H1 (cell line): ENCODE results near the gene SLC23A2. TPM values are rescaled to one million over a fixed set of nuclear protein-coding genes. Genes with fewer than 3 reads are reported as not detected.

ENCODE experiments used
- CTCF ChIA-PET: fragments of 300-600 bp; sonication (Branson Sonifier 250); formaldehyde crosslinking; loops from one replicate; lab custom pipeline; 2021; ENCODE audit not compliant: partially characterized antibody; lab: Charles Lee
- POLR2A ChIA-PET: fragments of 300-600 bp; sonication (Branson Sonifier 250); formaldehyde crosslinking; loops from one replicate; lab custom pipeline; 2021; ENCODE audit warnings: inconsistent platforms; ENCODE audit not compliant: partially characterized antibody; lab: Charles Lee
- DNase-seq, 2 experiments: peaks; one replicate each; pipeline versions ENCODE4 v3.0.0 to v3.0.0-alpha.2; 2010 to 2022; ENCODE audit warnings: low spot score in 2 of 2, low read depth in 1 of 2, mixed read lengths in 1 of 2
- FAIRE-seq: peaks from 2 replicates; lab custom pipeline; 2011; peaks lifted over from hg19 to GRCh38; lab: Jason Lieb, UNC
- H2AFZ ChIP-seq: 2 replicates; pipeline ENCODE4 v1.8.1; 2012; ENCODE audit warnings: low read length, inconsistent platforms
- H2AK5ac ChIP-seq: 2 replicates; pipeline ENCODE4 v1.6.1; 2013; ENCODE audit warnings: low read depth, low read length
- H2BK120ac ChIP-seq: replicated peaks from 2 replicates; pipeline ENCODE3; 2013; ENCODE audit warnings: low read depth, low read length, inconsistent platforms
- H2BK12ac ChIP-seq: 2 replicates; pipeline ENCODE4 v1.6.1; 2013; ENCODE audit warnings: low read depth, low read length
- H2BK15ac ChIP-seq: 2 replicates; pipeline ENCODE4 v1.6.1; 2013; ENCODE audit warnings: low read length
- H2BK20ac ChIP-seq: 2 replicates; pipeline ENCODE4 v1.6.1; 2013; ENCODE audit warnings: low read length
- H2BK5ac ChIP-seq: 2 replicates; pipeline ENCODE4 v1.6.1; 2013; ENCODE audit warnings: low read depth, low read length
- H3K14ac ChIP-seq: 2 replicates; pipeline ENCODE4 v1.6.1; 2013; ENCODE audit warnings: inconsistent platforms; ENCODE audit not compliant: insufficient read length
- H3K18ac ChIP-seq: 2 replicates; pipeline ENCODE4 v1.6.1; 2013; ENCODE audit warnings: low read length; ENCODE audit errors: extremely low read depth
- H3K23ac ChIP-seq: 2 replicates; pipeline ENCODE4 v1.6.1; 2013; ENCODE audit warnings: inconsistent platforms; ENCODE audit not compliant: insufficient read length
- H3K23me2 ChIP-seq: 2 replicates; pipeline ENCODE4 v1.6.1; 2013; ENCODE audit warnings: low read depth, low read length
- H3K27ac ChIP-seq: 2 replicates; pipeline ENCODE4 v1.6.1; 2011; ENCODE audit warnings: low read depth, low read length, inconsistent platforms
- H3K27me3 ChIP-seq, 4 experiments: replicated peaks in 1 of 4; 1 replicate in 1 of 4; 2 replicates in 3 of 4; pipeline versions ENCODE4 v1.6.1 to v1.8.1; 2011 to 2013; ENCODE audit warnings: low read length in 3 of 4, mild to moderate bottlenecking in 3 of 4, inconsistent platforms in 2 of 4, mixed read lengths in 2 of 4, moderate library complexity in 1 of 4; ENCODE audit not compliant: control insufficient read depth in 3 of 4, insufficient read depth in 3 of 4; ENCODE audit errors: extremely low read depth in 1 of 4
- H3K36me3 ChIP-seq, 4 experiments: 2 replicates each; pipeline versions ENCODE4 v1.6.1 to v1.8.1; 2011 to 2013; ENCODE audit warnings: mild to moderate bottlenecking in 4 of 4, low read length in 3 of 4, moderate library complexity in 2 of 4, control low read depth in 1 of 4, inconsistent platforms in 1 of 4; ENCODE audit not compliant: insufficient read depth in 4 of 4, control insufficient read depth in 2 of 4
- H3K4ac ChIP-seq: replicated peaks from 2 replicates; pipeline ENCODE3; 2013; ENCODE audit warnings: low read length, low read depth, mixed read lengths, inconsistent platforms; ENCODE audit not compliant: insufficient read length
- H3K4me1 ChIP-seq, 4 experiments: replicated peaks in 1 of 4; 1 replicate in 1 of 4; 2 replicates in 3 of 4; pipeline versions ENCODE4 v1.6.1 to v1.8.1; 2011 to 2013; ENCODE audit warnings: low read length in 3 of 4, inconsistent platforms in 2 of 4, mixed read lengths in 1 of 4; ENCODE audit not compliant: insufficient read depth in 4 of 4, control insufficient read depth in 3 of 4
- H3K4me2 ChIP-seq, 2 experiments: 2 replicates each; pipeline versions ENCODE4 v1.6.1 to v1.8.1; 2011 to 2013; ENCODE audit warnings: low read depth in 2 of 2, low read length in 2 of 2, control low read depth in 1 of 2, inconsistent platforms in 1 of 2, mild to moderate bottlenecking in 1 of 2; ENCODE audit not compliant: insufficient read depth in 1 of 2
- H3K4me3 ChIP-seq, 4 experiments: fragments of 200-600, 300-600 bp in 1 of 4; sonication (generic), shearing (Covaris generic), sonication (Bioruptor Twin) in 1 of 4; 2 replicates each; pipeline versions ENCODE4 v1.5.1 to v1.8.1; 2011 to 2016; ENCODE audit warnings: low read length in 4 of 4, low read depth in 3 of 4, control low read depth in 2 of 4, inconsistent platforms in 2 of 4, mild to moderate bottlenecking in 2 of 4, mixed read lengths in 1 of 4, moderate library complexity in 1 of 4; ENCODE audit not compliant: insufficient read depth in 2 of 4; ENCODE audit errors: extremely low read depth in 1 of 4
- H3K56ac ChIP-seq: replicated peaks from 2 replicates; pipeline ENCODE3; 2013; ENCODE audit warnings: low read depth, mild to moderate bottlenecking, mixed read lengths, low read length, inconsistent platforms; ENCODE audit not compliant: insufficient read length
- H3K79me1 ChIP-seq: 2 replicates; pipeline ENCODE4 v1.6.1; 2013; ENCODE audit warnings: low read depth, low read length, control low read depth
- H3K79me2 ChIP-seq, 2 experiments: 2 replicates each; pipeline versions ENCODE4 v1.6.1 to v1.8.1; 2012 to 2013; ENCODE audit warnings: low read length in 2 of 2, mild to moderate bottlenecking in 2 of 2, inconsistent platforms in 1 of 2; ENCODE audit not compliant: insufficient read depth in 2 of 2, control insufficient read depth in 1 of 2
- H3K9ac ChIP-seq, 4 experiments: replicated peaks in 1 of 4; 1 replicate in 1 of 4; 2 replicates in 3 of 4; pipeline versions ENCODE4 v1.6.1 to v1.8.1; 2011 to 2013; ENCODE audit warnings: low read depth in 3 of 4, low read length in 3 of 4, control low read depth in 2 of 4, mild to moderate bottlenecking in 2 of 4, moderate library complexity in 2 of 4, inconsistent platforms in 1 of 4; ENCODE audit errors: extremely low read depth in 1 of 4
- H3K9me3 ChIP-seq, 2 experiments: 2 replicates each; pipeline versions ENCODE4 v1.6.1 to v1.8.1; 2012 to 2013; ENCODE audit warnings: mild to moderate bottlenecking in 2 of 2, moderate library complexity in 2 of 2, control low read depth in 1 of 2, inconsistent platforms in 1 of 2, low read depth in 1 of 2, low read length in 1 of 2, mixed read lengths in 1 of 2; ENCODE audit not compliant: insufficient read depth in 2 of 2
- H4K20me1 ChIP-seq, 2 experiments: replicated peaks in 1 of 2; 2 replicates each; pipeline versions ENCODE3 to v1.8.1; 2011 to 2013; ENCODE audit warnings: inconsistent platforms in 2 of 2, low read length in 2 of 2, mild to moderate bottlenecking in 1 of 2; ENCODE audit not compliant: insufficient read depth in 2 of 2, control insufficient read depth in 1 of 2
- H4K5ac ChIP-seq: 2 replicates; pipeline ENCODE4 v1.6.1; 2013; ENCODE audit warnings: low read length, low read depth, mixed read lengths, inconsistent platforms; ENCODE audit not compliant: insufficient read length
- H4K8ac ChIP-seq: 2 replicates; pipeline ENCODE4 v1.8.0; 2013; ENCODE audit warnings: mild to moderate bottlenecking, moderate library complexity, low read length, inconsistent platforms; ENCODE audit not compliant: insufficient read depth; ENCODE audit errors: extremely low read depth
- H4K91ac ChIP-seq: replicated peaks from 2 replicates; pipeline ENCODE3; 2013; ENCODE audit warnings: low read length, mixed read lengths, inconsistent platforms; ENCODE audit not compliant: insufficient read length
- ASH2L ChIP-seq: fragments of 200-600, 300-600 bp; sonication (generic); IDR thresholded peaks from one replicate; pipeline ENCODE4 v1.7.1; 2017; ENCODE audit warnings: low read length
- CHD1 ChIP-seq: IDR thresholded peaks from 2 replicates; pipeline ENCODE4 v1.6.1; 2012; ENCODE audit warnings: low read depth, low read length, improper control_type of control experiment
- EP300 ChIP-seq, 2 experiments: IDR thresholded peaks; 1 replicate in 1 of 2; 2 replicates in 1 of 2; pipeline ENCODE4 v1.6.1; 2011 to 2012; ENCODE audit warnings: low read depth in 2 of 2, low read length in 2 of 2, mild to moderate bottlenecking in 2 of 2, borderline replicate concordance in 1 of 2, inconsistent platforms in 1 of 2, moderate library complexity in 1 of 2
- EZH2 ChIP-seq: fragments of 200-600 bp; sonication (generic); IDR thresholded peaks from 2 replicates; pipeline ENCODE4 v1.7.1; 2012; ENCODE audit warnings: low read depth, mild to moderate bottlenecking, moderate library complexity, low read length, inconsistent platforms; ENCODE audit not compliant: severe bottlenecking
- GABPA ChIP-seq: IDR thresholded peaks from 2 replicates; pipeline ENCODE4 v1.6.1; 2011; ENCODE audit warnings: mild to moderate bottlenecking, low read length, moderate library complexity, borderline replicate concordance; ENCODE audit not compliant: insufficient read depth
- GTF2F1 ChIP-seq: IDR thresholded peaks from 2 replicates; pipeline ENCODE4 v1.6.1; 2012; ENCODE audit warnings: low read depth, low read length, improper control_type of control experiment, borderline replicate concordance
- KDM1A ChIP-seq: fragments of 200-600, 300-600 bp; sonication (generic); IDR thresholded peaks from 2 replicates; pipeline ENCODE4 v1.7.1; 2016; ENCODE audit warnings: mild to moderate bottlenecking, low read length, borderline replicate concordance
- NANOG ChIP-seq: IDR thresholded peaks from 2 replicates; pipeline ENCODE4 v1.6.1; 2011; ENCODE audit warnings: low read length, low read depth, mild to moderate bottlenecking, inconsistent platforms; ENCODE audit not compliant: insufficient read depth, poor library complexity, severe bottlenecking
- POU5F1 ChIP-seq: IDR thresholded peaks from 2 replicates; pipeline ENCODE4 v1.6.1; 2011; ENCODE audit warnings: low read depth, mild to moderate bottlenecking, low read length, moderate library complexity
- RXRA ChIP-seq: IDR thresholded peaks from 2 replicates; pipeline ENCODE4 v1.6.1; 2011; ENCODE audit warnings: low read depth, mild to moderate bottlenecking, low read length, moderate library complexity; ENCODE audit not compliant: insufficient read depth
- SIRT6 ChIP-seq: IDR thresholded peaks from one replicate; pipeline ENCODE4 v1.7.1; 2012; ENCODE audit warnings: low read length, inconsistent platforms
- WGBS, 2 experiments: shearing (Covaris generic) in 1 of 2; methylation state at CpG; one replicate each; pipeline versions ENCODE4 v1.1.6 to v1.1.7; 2013 to 2015; ENCODE audit warnings: low lambda C conversion rate in 2 of 2, mixed read lengths in 2 of 2, inconsistent platforms in 1 of 2, low coverage in 1 of 2, missing lambda C conversion rate in 1 of 2; ENCODE audit not compliant: insufficient replicate concordance in 2 of 2, insufficient coverage in 1 of 2, insufficient read length in 1 of 2; ENCODE audit errors: extremely low coverage in 1 of 2, missing lambda C conversion rate in 1 of 2; 5-methylcytosine and 5-hydroxymethylcytosine counted together
- polyA plus RNA-seq, 7 experiments: library from polyadenylated mRNA; depleted of rRNA in 3 of 7; stranded (reverse) in 5 of 7; unstranded in 2 of 7; fragments of >200 nt in 5 of 7; fragments of 200-250 nt in 2 of 7; gene quantifications; 1 replicate in 5 of 7; 2 replicates in 1 of 7; 4 replicates in 1 of 7; pipeline versions ENCODE4 v1.2.1 to v1.2.3, GENCODE V29; 2011 to 2013; ENCODE audit warnings: missing spikeins in 2 of 7, mixed read lengths in 2 of 7
- total RNA-seq: library from RNA; stranded (reverse); fragmentation: NEBNext Ultra II Directional; extraction: Animal tissue kit (Norgen Biotek cat#: 25700); gene quantifications from 2 replicates; pipeline ENCODE4 v1.2.1, GENCODE V29; 2021
- TF ChIP-seq, protein P1 (sequence below): IDR thresholded peaks from 2 replicates; pipeline ENCODE4 v1.6.1; 2012; ENCODE audit warnings: inconsistent platforms

The SLC23A2 gene
- total and polyA plus RNA-seq, 2 of the 8 experiments (the other 6 are each of a cell fraction or from before 2014, with no cell fraction given): 17.0 to 18.6 TPM

DNA sequence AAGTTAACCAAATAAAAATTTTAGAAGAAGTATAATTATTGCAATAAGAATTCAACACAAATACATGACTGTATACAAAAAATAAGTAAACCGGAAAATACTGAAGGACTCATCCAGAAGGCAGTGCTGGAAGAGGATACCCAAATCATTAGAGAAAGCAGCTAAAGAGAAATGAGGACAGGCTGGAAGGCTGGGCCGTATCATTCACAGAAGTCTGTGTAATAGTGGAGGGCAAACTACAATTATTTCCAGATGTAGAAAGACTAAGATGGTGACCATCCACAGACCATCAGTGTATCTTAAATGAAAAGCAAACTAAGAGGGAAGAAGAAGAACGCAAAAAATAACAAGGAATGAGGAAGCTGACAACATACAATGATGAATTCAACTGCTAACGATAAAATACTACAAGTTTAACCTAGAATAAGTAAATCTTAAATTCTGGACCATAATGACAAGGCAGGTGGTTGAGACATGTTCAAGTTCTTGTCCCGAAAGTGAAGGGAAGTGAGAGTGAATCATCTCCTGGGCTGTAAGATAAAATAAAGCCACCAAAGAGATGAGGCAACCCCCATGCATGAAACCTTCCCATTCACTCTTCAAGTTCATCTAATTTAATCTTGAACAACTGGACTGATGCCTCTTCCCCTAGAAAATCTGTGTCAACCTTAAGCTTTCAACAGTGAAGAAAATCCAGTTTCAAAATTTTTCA lies 71.5 kb downstream of the SLC23A2 start:
- no peak overlapping the region for H3K4me2 ChIP-seq
- H3K9me3 ChIP-seq: no peaks in the 10 kb centered on the region
- no peak overlapping the region for H4K91ac ChIP-seq
- no peaks in the 10 kb centered on the region; the same call in 1 of the 2 replicates for H3K79me1 ChIP-seq
- H2AFZ ChIP-seq: no peak overlapping the region
- no peak overlapping the region for H3K9ac ChIP-seq
- no peak overlapping the region for H3K14ac ChIP-seq
- H3K23me2 ChIP-seq: no peaks in the 10 kb centered on the region
- no peak overlapping the region for H3K4ac ChIP-seq
- H3K23ac ChIP-seq: no peak overlapping the region
- POLR2A ChIA-PET: no interaction called here
- no peaks in the 10 kb centered on the region for H3K27me3 ChIP-seq
- no peak overlapping the region for H2BK120ac ChIP-seq
- no peak for FAIRE-seq
- H4K20me1 ChIP-seq: peaks cover 0 to 3% of the 10 kb centered on the region in 2 experiments
- no peak overlapping the region for H2BK15ac ChIP-seq
- H2BK12ac ChIP-seq: no peak overlapping the region
- H2BK5ac ChIP-seq: no peak overlapping the region
- no peak overlapping the region for H3K18ac ChIP-seq
- no peak overlapping the region for H3K4me3 ChIP-seq
- CTCF ChIA-PET: interaction anchor here (0.6 to 1.0 kb wide), 2 partner anchors 172 to 293 kb away, joined by 3 read pairs; no protein-coding TSS in a partner anchor
- DNase-seq: no peak
- H3K79me2 ChIP-seq: no peaks in the 10 kb centered on the region
- H2BK20ac ChIP-seq: no peak overlapping the region
- H4K8ac ChIP-seq: no peak overlapping the region
- H3K56ac ChIP-seq: no peak overlapping the region
- H3K4me1 ChIP-seq: peaks cover 0 to 4% (median 0%) of the 10 kb centered on the region in 4 experiments; a peak in 1 of 7 replicates
- no peak overlapping the region for H3K27ac ChIP-seq
- no peak overlapping the region for H4K5ac ChIP-seq
- H2AK5ac ChIP-seq: no peak overlapping the region
- WGBS, 2 experiments: 91% methylated on average over 5 of the region's 5 CpGs; no CpG with 5 or more reads in 1 of the 2 experiments
- H3K36me3 ChIP-seq: no peaks in the 10 kb centered on the region; a peak in 1 of 8 replicates
- TF ChIP-seq GTF2F1 (no peak), EP300 (IDR thresholded peaks at IDR 0.05; ENCODE audit: borderline replicate concordance in 1 of 2, low read depth in 2 of 2, low read length in 2 of 2) (no peak), SIRT6 (no peak), ASH2L (no peak), CHD1 (no peak), POU5F1 (no peak), NANOG (no peak), KDM1A (no peak), RXRA (no peak), EZH2 (no peak), GABPA (no peak)
- TF ChIP-seq, protein P1, sequence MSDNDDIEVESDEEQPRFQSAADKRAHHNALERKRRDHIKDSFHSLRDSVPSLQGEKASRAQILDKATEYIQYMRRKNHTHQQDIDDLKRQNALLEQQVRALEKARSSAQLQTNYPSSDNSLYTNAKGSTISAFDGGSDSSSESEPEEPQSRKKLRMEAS: no peak
